GM19395 (cell line): Measurements from ENCODE around the gene ADTRP.
"Not testable (repeated sequence)": the region's sequence is repeated elsewhere in the genome, so short reads cannot be mapped to it uniquely, and the experiment has no call there.

ENCODE experiments used
- ATAC-seq: cut with Tn5 transposase; IDR thresholded peaks from one replicate; pipeline ENCODE4 v1.9.1; 2021; ENCODE audit warnings: mild to moderate bottlenecking, moderate library complexity; ENCODE audit not compliant: unreplicated experiment

The ADTRP gene

GRCh38 chr6:11804135-11804534 is 25.5 kb upstream of the ADTRP start:
- ATAC-seq = no peak

GRCh38 chr6:11803591-11803971 is 25.0 kb upstream of the ADTRP start:
- no peak for ATAC-seq

GRCh38 chr6:11802886-11803590 is 24.4 kb upstream of the ADTRP start:
- no peak for ATAC-seq

GRCh38 chr6:11800531-11800930 is 21.9 kb upstream of the ADTRP start:
- not testable (repeated sequence) for ATAC-seq

GRCh38 chr6:11798538-11798937 is 19.9 kb upstream of the ADTRP start:
- no peak for ATAC-seq

- no peak for ATAC-seq
Measured at GRCh38 chr6:11798096-11798495, 19.5 kb upstream of the ADTRP start.

- no peak for ATAC-seq
Measured at GRCh38 chr6:11796829-11797228, 18.2 kb upstream of the ADTRP start.

- ATAC-seq = no peak
Measured at GRCh38 chr6:11795403-11795802, 16.8 kb upstream of the ADTRP start.

GRCh38 chr6:11793277-11793676 is 14.7 kb upstream of the ADTRP start:
- ATAC-seq = no peak

GRCh38 chr6:11791354-11792107 is 12.9 kb upstream of the ADTRP start:
- ATAC-seq = no peak

- ATAC-seq = no peak
Measured at GRCh38 chr6:11789744-11790143, 11.1 kb upstream of the ADTRP start.

GRCh38 chr6:11788043-11788442 is 9.4 kb upstream of the ADTRP start:
- ATAC-seq = no peak

GRCh38 chr6:11785774-11786579 is 7.4 kb upstream of the ADTRP start:
- ATAC-seq = peak; percentile 94

- peak; percentile 67 for ATAC-seq
Measured at GRCh38 chr6:11785415-11785773, 6.8 kb upstream of the ADTRP start.

- ATAC-seq = no peak
Measured at GRCh38 chr6:11784341-11784740, 5.7 kb upstream of the ADTRP start.

- ATAC-seq = no peak
Measured at GRCh38 chr6:11783524-11784064, 5.0 kb upstream of the ADTRP start.

GRCh38 chr6:11782524-11782923 is 3.9 kb upstream of the ADTRP start:
- no peak for ATAC-seq

- ATAC-seq = no peak
Measured at GRCh38 chr6:11780097-11780428, 1.5 kb upstream of the ADTRP start.

GRCh38 chr6:11779329-11780096 is 910 bp upstream of the ADTRP start:
- ATAC-seq = no peak

GRCh38 chr6:11778036-11778435 is 567 bp downstream of the ADTRP start:
- ATAC-seq = no peak
